CD4-positive, alpha-beta T cell treated with Interleukin-12 subunit alpha and Interleukin-12 subunit beta, for 1 hour (primary cell): ENCODE measurements around the gene ABCF2.
A peak's percentile ranks its signal among the peaks of the same experiment; 100 is the strongest.

Source experiments
- DNase-seq: peaks from one replicate; pipeline ENCODE4 v3.0.0-alpha.2; 2020

ABCF2 gene

GRCh38 chr7:151240942-151241754 is 14.1 kb upstream of the ABCF2 start:
- DNase-seq = no peak

GRCh38 chr7:151240536-151240935 is 13.5 kb upstream of the ABCF2 start:
- DNase-seq = no peak

DNA sequence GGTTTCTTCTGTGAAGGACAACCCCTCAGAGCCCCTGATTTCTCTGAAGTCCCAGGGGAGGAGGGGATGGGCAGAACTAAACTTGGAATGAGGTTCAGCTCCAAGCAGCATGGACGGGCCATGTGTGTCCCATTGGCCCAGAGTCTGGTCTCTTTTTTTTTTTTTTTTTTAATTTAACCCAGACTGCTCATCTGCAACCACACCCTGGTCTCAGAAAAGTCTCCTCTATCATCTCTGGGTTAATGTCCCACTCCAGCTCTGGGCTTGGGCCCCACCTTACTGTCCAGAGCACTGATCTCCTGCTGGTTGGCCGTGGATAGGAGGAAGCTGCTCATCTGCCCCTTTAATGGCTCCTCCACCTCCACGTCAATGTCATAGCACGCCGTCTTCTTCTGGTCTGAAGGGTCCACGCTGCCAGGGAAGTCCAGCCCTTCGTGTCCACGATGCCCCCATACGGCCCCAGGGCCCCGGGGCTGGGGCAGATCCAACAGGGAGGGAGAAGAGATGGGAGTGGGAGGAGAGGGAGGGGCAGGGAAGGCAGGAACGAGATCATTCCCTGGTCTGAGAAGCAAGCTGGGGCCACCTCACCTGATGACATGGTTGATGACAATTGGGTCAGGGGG is 12.9 kb upstream of the ABCF2 start:
- DNase-seq = no peak

- DNase-seq = no peak
Observed at GRCh38 chr7:151238924-151239836, 12.2 kb upstream of the ABCF2 start.

DNA sequence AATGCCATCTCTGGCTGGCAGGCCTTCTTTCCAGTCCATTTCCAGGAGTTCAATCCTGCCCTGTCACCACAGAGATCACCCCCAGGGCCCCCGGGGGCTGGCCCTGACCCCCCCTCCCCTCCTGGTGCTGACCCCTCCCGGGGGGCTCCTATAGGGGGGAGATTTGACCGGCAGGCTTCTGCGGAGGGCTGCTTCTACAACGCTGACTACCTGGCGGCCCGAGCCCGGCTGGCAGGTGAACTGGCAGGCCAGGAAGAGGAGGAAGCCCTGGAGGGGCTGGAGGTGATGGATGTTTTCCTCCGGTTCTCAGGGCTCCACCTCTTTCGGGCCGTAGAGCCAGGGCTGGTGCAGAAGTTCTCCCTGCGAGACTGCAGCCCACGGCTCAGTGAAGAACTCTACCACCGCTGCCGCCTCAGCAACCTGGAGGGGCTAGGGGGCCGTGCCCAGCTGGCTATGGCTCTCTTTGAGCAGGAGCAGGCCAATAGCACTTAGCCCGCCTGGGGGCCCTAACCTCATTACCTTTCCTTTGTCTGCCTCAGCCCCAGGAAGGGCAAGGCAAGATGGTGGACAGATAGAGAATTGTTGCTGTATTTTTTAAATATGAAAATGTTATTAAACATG is 11.3 kb upstream of the ABCF2 start:
- DNase-seq = no peak

DNA sequence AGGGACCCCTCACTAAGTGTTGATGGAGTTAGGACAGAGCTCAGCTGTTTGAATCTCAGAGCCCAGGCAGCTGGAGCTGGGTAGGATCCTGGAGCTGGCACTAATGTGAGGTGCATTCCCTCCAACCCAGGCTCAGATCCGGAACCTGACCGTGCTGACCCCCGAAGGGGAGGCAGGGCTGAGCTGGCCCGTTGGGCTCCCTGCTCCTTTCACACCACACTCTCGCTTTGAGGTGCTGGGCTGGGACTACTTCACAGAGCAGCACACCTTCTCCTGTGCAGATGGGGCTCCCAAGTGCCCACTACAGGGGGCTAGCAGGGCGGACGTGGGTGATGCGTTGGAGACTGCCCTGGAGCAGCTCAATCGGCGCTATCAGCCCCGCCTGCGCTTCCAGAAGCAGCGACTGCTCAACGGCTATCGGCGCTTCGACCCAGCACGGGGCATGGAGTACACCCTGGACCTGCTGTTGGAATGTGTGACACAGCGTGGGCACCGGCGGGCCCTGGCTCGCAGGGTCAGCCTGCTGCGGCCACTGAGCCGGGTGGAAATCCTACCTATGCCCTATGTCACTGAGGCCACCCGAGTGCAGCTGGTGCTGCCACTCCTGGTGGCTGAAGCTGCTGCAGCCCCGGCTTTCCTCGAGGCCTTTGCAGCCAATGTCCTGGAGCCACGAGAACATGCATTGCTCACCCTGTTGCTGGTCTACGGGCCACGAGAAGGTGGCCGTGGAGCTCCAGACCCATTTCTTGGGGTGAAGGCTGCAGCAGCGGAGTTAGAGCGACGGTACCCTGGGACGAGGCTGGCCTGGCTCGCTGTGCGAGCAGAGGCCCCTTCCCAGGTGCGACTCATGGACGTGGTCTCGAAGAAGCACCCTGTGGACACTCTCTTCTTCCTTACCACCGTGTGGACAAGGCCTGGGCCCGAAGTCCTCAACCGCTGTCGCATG is 10.5 kb upstream of the ABCF2 start:
- no peak for DNase-seq

- no peak for DNase-seq
Observed at GRCh38 chr7:151236406-151236805, 9.4 kb upstream of the ABCF2 start.

GRCh38 chr7:151235091-151235787 is 8.2 kb upstream of the ABCF2 start:
- DNase-seq = no peak

- no peak for DNase-seq
Observed at GRCh38 chr7:151233804-151234203, 6.8 kb upstream of the ABCF2 start.

- peak; percentile 66 for DNase-seq
Observed at GRCh38 chr7:151232917-151233701, 6.1 kb upstream of the ABCF2 start.

DNA sequence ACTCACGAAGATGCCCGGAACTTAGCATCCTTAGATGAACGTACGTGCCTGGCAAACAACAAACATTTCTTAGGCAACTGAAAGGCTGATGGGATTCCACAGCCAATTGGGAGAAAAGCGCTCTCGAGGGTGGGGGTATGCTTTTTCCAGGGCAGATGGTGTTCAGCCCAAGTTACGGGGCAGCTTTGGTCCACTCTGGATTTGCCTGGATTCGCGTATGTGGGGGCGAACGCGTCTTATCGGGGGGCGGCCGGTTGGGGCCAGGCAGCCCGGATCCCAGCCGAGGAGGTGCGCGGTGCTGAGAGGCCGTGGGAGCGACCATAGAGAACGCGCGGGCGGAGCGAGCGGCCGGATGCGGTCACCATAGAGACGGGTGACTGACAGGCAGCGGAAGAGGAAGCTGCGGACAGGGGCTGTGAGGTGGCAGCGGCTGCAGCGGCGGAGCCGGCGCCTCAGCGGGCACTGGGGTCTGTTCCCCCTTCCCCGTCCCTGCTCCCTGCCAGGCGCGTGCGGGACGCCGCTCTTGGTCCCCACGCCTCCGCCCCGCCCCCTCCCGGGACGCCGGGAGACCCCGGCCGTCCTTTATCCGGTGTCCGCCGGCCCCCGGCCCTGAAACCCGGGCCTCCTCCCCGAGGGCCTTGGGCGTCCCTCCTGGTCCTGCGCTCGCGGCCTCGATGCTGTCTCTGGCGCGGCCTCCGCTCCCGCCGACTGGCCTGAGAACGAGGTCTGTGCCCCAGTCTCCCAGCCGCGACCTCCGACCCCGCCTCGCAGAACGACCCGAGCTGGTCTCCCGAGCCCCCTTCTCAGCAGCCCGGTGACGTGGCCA is 5.3 kb upstream of the ABCF2 start, which contains the start of gene CHPF2:
Gene CHPF2 (plus strand): TSS at position 393 of the 826 bp plus-strand sequence. CDS start 1,529 bp downstream, outside the sequence.
- DNase-seq = peak; percentile 89

DNA sequence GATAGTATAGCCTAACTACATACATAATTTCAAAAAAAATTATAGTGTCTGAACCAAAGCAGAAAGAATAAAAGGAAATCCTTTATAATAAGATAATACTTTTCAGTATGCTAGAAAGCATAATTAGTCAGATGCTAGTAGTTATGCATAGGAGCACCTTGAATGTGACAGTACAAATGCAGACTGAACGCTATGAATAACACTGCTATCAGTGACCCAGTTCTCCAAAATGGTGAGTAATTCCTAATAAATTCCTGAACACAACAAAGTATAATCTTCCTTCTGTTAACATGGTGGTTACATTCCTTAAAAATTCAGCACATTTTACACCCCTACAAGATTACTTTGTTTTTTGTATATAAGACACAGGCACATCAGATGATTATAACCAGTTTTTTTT is 4.1 kb upstream of the ABCF2 start:
- no peak for DNase-seq

- no peak for DNase-seq
Observed at GRCh38 chr7:151229249-151229648, 2.2 kb upstream of the ABCF2 start.

- DNase-seq = no peak
Observed at GRCh38 chr7:151228024-151228866, 1.2 kb upstream of the ABCF2 start.

DNA sequence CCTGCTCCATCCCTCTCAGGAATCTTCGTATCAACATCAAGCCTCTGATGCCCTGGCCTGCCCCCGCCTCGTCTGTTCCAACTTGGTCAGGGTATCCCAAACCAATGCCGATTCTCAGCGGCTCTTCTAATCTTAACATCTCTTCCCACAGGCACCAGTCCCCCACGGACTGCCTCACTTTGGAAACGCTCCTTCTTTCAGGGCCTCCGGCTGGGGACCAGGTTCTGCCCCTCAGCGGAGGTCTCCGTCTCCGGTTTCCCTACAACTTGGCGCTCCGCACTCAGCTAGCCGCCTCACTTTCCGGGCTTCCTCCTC is 488 bp downstream of the ABCF2 start:
- no peak for DNase-seq

DNA sequence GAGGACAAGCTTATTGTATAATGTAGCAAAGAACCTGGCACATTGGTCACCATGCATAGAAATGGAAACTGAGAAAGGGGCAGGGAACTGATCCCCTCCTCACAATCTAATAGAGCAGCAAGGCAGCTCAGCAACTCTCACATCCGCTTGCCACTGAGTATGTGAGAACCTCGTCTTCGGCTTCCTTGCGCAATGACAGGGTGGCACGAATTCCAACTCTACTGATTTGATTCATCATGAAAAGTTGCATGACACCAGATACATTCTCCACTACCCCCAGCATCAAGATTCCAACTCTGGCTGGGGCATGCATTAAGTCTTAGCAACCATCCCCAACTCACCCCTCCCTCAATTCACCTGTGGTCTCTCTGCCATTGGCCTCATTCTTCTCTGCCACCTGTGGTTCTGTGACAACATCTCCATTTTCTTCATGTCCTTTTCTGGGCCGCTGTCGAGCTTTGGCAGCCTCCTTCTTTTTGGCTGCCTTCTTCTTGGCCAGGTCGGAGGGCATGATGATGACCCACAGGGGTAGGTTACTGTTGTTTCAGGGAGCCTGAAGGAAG is 976 bp downstream of the ABCF2 start:
- no peak for DNase-seq

- DNase-seq = no peak
Observed at GRCh38 chr7:151223728-151224127, 3.3 kb downstream of the ABCF2 start.

DNA sequence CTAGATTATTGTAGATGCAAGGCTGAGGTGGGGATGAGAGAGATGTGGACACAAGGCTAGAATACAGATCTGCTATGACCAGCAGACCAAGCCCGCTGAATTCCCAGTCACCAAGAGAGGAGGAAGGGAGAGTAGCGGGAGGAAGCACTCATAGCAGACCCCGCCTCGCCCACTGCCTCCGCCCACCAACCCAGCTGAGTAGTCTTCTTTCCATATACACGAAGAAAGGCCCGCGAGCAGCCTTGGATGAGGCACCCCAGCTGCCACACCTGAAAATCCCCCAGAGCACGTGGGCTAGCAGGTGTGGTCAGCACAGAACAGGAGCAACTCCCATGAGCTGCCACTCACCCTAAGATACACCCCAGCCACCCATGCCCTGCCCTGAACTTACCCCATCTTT is 8.8 kb downstream of the ABCF2 start:
- no peak for DNase-seq
